NT2/D1 (cell line): Measurements from ENCODE around the gene ZNF619.

ENCODE experiments used
- SUZ12 ChIP-seq: IDR thresholded peaks from 2 replicates; pipeline ENCODE4 v1.6.1; 2011; ENCODE audit not compliant: insufficient read length, insufficient read depth; ENCODE audit errors: extremely low read depth
- ZNF274 ChIP-seq: IDR thresholded peaks from 2 replicates; pipeline ENCODE4 v1.6.1; 2011; ENCODE audit warnings: mild to moderate bottlenecking, low read depth, low read length

GRCh38 chr3:40458473-40458872 lies 18.4 kb upstream of the ZNF619 start:
- TF ChIP-seq ZNF274 (no peak), SUZ12 (no peak)
